Activated CD8-positive, alpha-beta T cell treated with anti-CD3 and anti-CD28 coated beads for 36 hours (primary cell): Measurements from ENCODE around the gene STK25. TPM values are rescaled to one million over a fixed set of nuclear protein-coding genes. Genes with fewer than 3 reads are reported as not detected.
A peak's percentile ranks its signal among the peaks of the same experiment; 100 is the strongest.

ENCODE experiments used
- ATAC-seq: fragments of 200-7000 bp; cut with Tn5 transposase; one replicate; pipeline ENCODE4 v1.10.0; 2021; ENCODE audit warnings: mild to moderate bottlenecking, moderate library complexity
- CTCF ChIA-PET: fragments of 350-600 bp; sonication (Branson Sonifier 250); formaldehyde crosslinking; loops from one replicate; lab custom pipeline; 2021; ENCODE audit warnings: antibody characterized with exemption; lab: Charles Lee
- POLR2A ChIA-PET: fragments of 350-600 bp; sonication (Branson Sonifier 250); formaldehyde crosslinking; loops from one replicate; lab custom pipeline; 2021; ENCODE audit warnings: antibody characterized with exemption; lab: Charles Lee
- DNase-seq: peaks from one replicate; pipeline ENCODE4 v3.0.0-alpha.2; 2020
- H3K27ac Mint-ChIP-seq: one replicate; pipeline ENCODE4 v1.8.0; 2021; ENCODE audit warnings: mild to moderate bottlenecking, mixed read lengths
- H3K27me3 Mint-ChIP-seq: one replicate; pipeline ENCODE4 v1.8.0; 2021; ENCODE audit warnings: mixed read lengths
- H3K36me3 Mint-ChIP-seq: one replicate; pipeline ENCODE4 v1.8.0; 2021; ENCODE audit warnings: low read depth, mixed read lengths
- H3K4me1 Mint-ChIP-seq: one replicate; pipeline ENCODE4 v1.8.0; 2021; ENCODE audit warnings: low read depth, mixed read lengths
- H3K4me3 Mint-ChIP-seq: one replicate; pipeline ENCODE4 v1.8.0; 2021; ENCODE audit warnings: mild to moderate bottlenecking, moderate library complexity, mixed read lengths
- H3K9me3 Mint-ChIP-seq: one replicate; pipeline ENCODE4 v1.8.0; 2021; ENCODE audit warnings: mixed read lengths
- intact Hi-C: fragments of 100-400 bp; cut with micrococcal nuclease; formaldehyde crosslinking; loops from one replicate; pipeline ENCODE4 v1.10.0; 2022
- total RNA-seq, 2 experiments: library from RNA; stranded (reverse); gene quantifications; one replicate each; pipeline ENCODE4 v1.2.3, GENCODE V29; 2021
- TF ChIP-seq, protein P1 (sequence below): fragments of 200-600 bp; IDR thresholded peaks from one replicate; pipeline ENCODE4 v1.8.0; 2022; ENCODE audit warnings: antibody characterized with exemption, mild to moderate bottlenecking

The STK25 gene
- total RNA-seq, 2 experiments from 2014 or later = 103 to 104 TPM

DNA sequence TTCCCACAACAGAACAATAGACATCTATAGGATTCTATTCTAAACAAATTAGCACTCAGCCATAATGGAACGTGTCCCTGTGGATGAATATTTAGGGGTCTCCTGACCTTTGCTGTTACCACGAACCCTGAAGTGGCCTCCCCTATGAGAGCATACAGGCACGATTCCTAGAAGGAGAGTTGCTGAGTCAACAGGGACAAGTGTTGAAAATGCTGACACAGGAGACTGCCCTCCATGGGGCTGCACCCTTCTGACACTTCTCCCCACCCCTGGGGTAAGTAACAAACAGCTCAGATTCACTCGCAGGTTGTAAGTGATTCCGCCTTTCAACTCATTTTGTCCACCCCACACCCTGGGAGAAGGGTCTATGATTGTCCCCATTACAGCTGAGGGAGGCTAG lies 14.1 kb upstream of the STK25 start:
- ChIA-PET POLR2A (no interaction called here), CTCF (no interaction called here)
- intact Hi-C loops = no loop called here
- no peak for DNase-seq
- Mint-ChIP-seq H3K4me1 (no peaks in the 10 kb centered on the region), H3K36me3 (peaks cover under 1% of the 10 kb centered on the region), H3K9me3 (peaks cover 7% of the 10 kb centered on the region), H3K27me3 (peaks cover 4% of the 10 kb centered on the region), H3K4me3 (no peak overlapping the region), H3K27ac (no peak overlapping the region)
- TF ChIP-seq, protein P1, sequence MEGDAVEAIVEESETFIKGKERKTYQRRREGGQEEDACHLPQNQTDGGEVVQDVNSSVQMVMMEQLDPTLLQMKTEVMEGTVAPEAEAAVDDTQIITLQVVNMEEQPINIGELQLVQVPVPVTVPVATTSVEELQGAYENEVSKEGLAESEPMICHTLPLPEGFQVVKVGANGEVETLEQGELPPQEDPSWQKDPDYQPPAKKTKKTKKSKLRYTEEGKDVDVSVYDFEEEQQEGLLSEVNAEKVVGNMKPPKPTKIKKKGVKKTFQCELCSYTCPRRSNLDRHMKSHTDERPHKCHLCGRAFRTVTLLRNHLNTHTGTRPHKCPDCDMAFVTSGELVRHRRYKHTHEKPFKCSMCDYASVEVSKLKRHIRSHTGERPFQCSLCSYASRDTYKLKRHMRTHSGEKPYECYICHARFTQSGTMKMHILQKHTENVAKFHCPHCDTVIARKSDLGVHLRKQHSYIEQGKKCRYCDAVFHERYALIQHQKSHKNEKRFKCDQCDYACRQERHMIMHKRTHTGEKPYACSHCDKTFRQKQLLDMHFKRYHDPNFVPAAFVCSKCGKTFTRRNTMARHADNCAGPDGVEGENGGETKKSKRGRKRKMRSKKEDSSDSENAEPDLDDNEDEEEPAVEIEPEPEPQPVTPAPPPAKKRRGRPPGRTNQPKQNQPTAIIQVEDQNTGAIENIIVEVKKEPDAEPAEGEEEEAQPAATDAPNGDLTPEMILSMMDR = no peak
- no peak for ATAC-seq

DNA sequence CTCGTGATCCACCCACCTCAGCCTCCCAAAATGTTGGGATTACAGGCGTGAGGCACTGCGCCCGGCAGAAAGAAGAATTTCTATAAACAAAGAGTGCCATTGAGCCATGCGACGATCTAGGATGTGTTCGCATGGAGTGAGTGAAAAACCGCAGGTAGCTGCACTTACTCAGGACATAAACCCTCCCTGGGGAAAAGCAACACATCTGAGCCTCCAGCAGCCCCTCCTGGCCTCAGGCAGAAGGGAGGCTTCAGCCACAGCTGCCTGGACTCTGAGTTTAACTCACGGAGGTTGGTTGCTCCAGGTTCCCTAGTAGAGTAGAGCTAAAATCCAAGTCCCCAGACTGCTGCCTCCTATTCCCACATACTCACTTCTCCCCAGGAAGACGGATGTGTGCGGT lies 11.3 kb upstream of the STK25 start:
- DNase-seq = no peak
- peaks cover 22% of the 10 kb centered on the region for H3K4me1 Mint-ChIP-seq
- intact Hi-C loops = no loop called here
- H3K9me3 Mint-ChIP-seq = peaks cover 5% of the 10 kb centered on the region
- ChIA-PET POLR2A (no interaction called here), CTCF (no interaction called here)
- ATAC-seq = no peak
- no peak overlapping the region for H3K27ac Mint-ChIP-seq
- peaks cover 4% of the 10 kb centered on the region for H3K27me3 Mint-ChIP-seq
- H3K36me3 Mint-ChIP-seq = peaks cover 4% of the 10 kb centered on the region
- H3K4me3 Mint-ChIP-seq = no peak overlapping the region
- TF ChIP-seq, protein P1 = no peak

DNA sequence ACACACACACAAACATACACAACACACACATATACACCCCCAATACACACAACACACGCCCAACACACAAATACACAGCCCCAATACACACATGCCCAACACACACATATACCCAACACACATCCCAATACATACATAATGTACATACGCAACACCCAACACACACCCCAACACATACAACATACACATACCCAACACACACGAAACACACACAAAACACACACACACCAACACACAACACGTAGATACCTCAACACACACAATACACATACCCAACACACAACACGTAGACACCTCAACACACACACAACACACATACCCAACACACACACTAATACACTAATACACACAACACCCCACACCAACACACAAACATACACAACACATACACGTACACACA lies 8.9 kb upstream of the STK25 start:
- H3K36me3 Mint-ChIP-seq = peaks cover 4% of the 10 kb centered on the region

DNA sequence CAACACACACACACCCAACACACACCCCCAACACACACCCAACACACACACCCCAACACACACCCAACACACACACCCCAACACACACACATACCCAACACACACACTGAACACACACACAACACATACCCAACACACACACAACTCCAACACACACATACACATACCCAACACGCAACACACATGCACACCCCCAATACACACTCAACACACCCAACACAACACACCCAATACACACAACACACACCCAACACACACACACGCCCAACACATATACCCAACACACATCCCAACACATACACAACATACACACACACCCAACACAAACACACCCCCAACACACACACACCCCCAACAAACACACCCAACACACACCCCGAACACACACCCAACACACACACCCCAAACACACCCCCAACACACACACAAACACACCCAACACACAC lies 8.2 kb upstream of the STK25 start:
- ATAC-seq (no peak), DNase-seq (no peak)
- Mint-ChIP-seq H3K4me3 (no peak overlapping the region), H3K9me3 (peaks cover 5% of the 10 kb centered on the region), H3K4me1 (peaks cover 23% of the 10 kb centered on the region), H3K27me3 (no peaks in the 10 kb centered on the region), H3K27ac (peak overlapping the region; percentile 48), H3K36me3 (peaks cover 4% of the 10 kb centered on the region)
- TF ChIP-seq, protein P1 = no peak
- CTCF ChIA-PET = no interaction called here
- intact Hi-C loops = no loop called here
- POLR2A ChIA-PET = no interaction called here

More for the DNA sequence above, 8.9 kb upstream of the STK25 start:
- peaks cover 23% of the 10 kb centered on the region for H3K4me1 Mint-ChIP-seq
- H3K4me3 Mint-ChIP-seq = no peak overlapping the region
- TF ChIP-seq, protein P1 = no peak
- CTCF ChIA-PET = no interaction called here
- H3K27me3 Mint-ChIP-seq = peaks cover 1% of the 10 kb centered on the region
- peak overlapping the region; percentile 18 for H3K27ac Mint-ChIP-seq
- ATAC-seq (no peak), DNase-seq (no peak)
- peaks cover 5% of the 10 kb centered on the region for H3K9me3 Mint-ChIP-seq
- intact Hi-C loops = no loop called here
- POLR2A ChIA-PET = no interaction called here

DNA sequence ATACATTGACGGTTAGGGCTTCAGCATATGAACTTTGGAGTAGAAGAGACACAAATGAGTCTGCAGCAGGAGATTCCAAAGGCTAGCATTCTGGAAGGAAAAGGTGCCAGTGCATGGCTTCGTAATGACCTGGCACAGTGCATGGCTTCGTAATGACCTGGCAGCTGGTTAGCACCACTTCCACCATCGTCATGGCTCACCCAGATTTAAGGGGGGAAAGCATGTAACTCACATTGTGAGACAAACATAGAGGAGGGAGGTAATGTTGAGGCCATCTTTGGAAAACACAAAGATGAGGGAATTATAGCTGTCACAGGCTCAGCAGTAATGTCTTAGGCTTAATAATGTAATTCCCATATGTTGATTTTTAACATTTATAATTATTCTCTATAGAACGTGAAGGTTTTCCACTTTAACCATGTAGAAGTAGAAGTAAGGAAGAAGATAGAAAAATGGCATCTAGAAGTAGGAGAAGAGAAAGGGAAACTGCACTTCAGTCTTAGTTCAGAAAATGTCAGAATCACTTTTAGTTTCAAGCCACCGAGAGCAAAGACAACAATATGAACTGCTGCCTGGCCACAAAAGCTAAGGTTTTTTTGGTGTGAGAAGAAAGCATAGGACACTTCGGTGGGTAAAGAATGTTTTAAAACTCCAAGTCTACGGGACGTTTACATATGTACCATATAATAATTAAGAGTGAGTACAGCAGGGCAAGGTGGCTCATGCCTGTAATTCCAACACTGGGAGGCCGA lies 6.8 kb upstream of the STK25 start:
- CTCF ChIA-PET = no interaction called here

More for the DNA sequence above, 6.8 kb upstream of the STK25 start:
- TF ChIP-seq, protein P1 = no peak
- H3K9me3 Mint-ChIP-seq = peaks cover 5% of the 10 kb centered on the region
- peak; percentile 10 for DNase-seq
- no peaks in the 10 kb centered on the region for H3K27me3 Mint-ChIP-seq
- intact Hi-C loops = no loop called here
- peaks cover 4% of the 10 kb centered on the region for H3K36me3 Mint-ChIP-seq
- peak; percentile 67 for ATAC-seq
- peaks cover 23% of the 10 kb centered on the region for H3K4me1 Mint-ChIP-seq
- peak overlapping the region; percentile 67 for H3K27ac Mint-ChIP-seq
- H3K4me3 Mint-ChIP-seq = no peak overlapping the region
- POLR2A ChIA-PET = interaction anchor here (1.4 kb wide), 1 partner anchor 157 kb away, joined by 4 read pairs; no protein-coding TSS in a partner anchor
